OCI-LY3 (cell line): ENCODE results near the gene PDF.
"Not testable (repeated sequence)": the region's sequence is repeated elsewhere in the genome, so short reads cannot be mapped to it uniquely, and the experiment has no call there.

Experiments
- H2AFZ ChIP-seq: fragments of 200-600, 300-600 bp; shearing (Covaris generic); 2 replicates; pipeline ENCODE4 v1.6.0; 2014; ENCODE audit warnings: antibody characterized with exemption, low read depth, low read length
- H3K27ac ChIP-seq: fragments of 200-600, 300-600 bp; sonication (generic); 2 replicates; pipeline ENCODE4 v1.5.1; 2014; ENCODE audit warnings: mild to moderate bottlenecking, low read length, moderate library complexity, mixed read lengths
- H3K27me3 ChIP-seq: fragments of 200-600, 300-600 bp; sonication (generic); 2 replicates; pipeline ENCODE4 v1.6.1; 2014; ENCODE audit warnings: low read depth, low read length, mixed read lengths
- H3K36me3 ChIP-seq: fragments of 200-600, 300-600 bp; sonication (generic); replicated peaks from 2 replicates; pipeline ENCODE3; 2014; ENCODE audit warnings: low read depth, low read length, mixed read lengths
- H3K4me1 ChIP-seq: fragments of 300-600, 200-600 bp; sonication (generic); 2 replicates; pipeline ENCODE4 v1.6.1; 2014; ENCODE audit warnings: low read length, mixed read lengths
- H3K4me2 ChIP-seq: fragments of 200-600, 300-600 bp; sonication (generic); 2 replicates; pipeline ENCODE4 v1.6.1; 2014; ENCODE audit warnings: low read length, mixed read lengths
- H3K4me3 ChIP-seq: fragments of 300-600, 200-600 bp; sonication (generic); 2 replicates; pipeline ENCODE4 v1.5.1; 2014; ENCODE audit warnings: antibody characterized with exemption, mild to moderate bottlenecking, low read length, moderate library complexity
- H3K79me2 ChIP-seq: fragments of 300-600, 200-600 bp; shearing (Covaris generic); 2 replicates; pipeline ENCODE4 v1.6.1; 2014; ENCODE audit warnings: mild to moderate bottlenecking, low read length, mixed read lengths
- H3K9ac ChIP-seq: fragments of 300-600, 200-600 bp; shearing (Covaris generic); 2 replicates; pipeline ENCODE4 v1.6.0; 2014; ENCODE audit warnings: mild to moderate bottlenecking, low read length, moderate library complexity
- H3K9me3 ChIP-seq: fragments of 200-600, 300-600 bp; shearing (Covaris generic); 2 replicates; pipeline ENCODE4 v1.6.1; 2014; ENCODE audit warnings: low read length, mixed read lengths; ENCODE audit not compliant: insufficient read depth
- H4K20me1 ChIP-seq: fragments of 200-600, 300-600 bp; sonication (generic); 2 replicates; pipeline ENCODE4 v1.6.1; 2016; ENCODE audit warnings: low read length, mixed read lengths; ENCODE audit not compliant: insufficient read depth
- CTCF ChIP-seq: fragments of 200-600, 300-600 bp; sonication (generic); IDR thresholded peaks from 2 replicates; pipeline ENCODE4 v1.5.1; 2014; ENCODE audit warnings: antibody characterized with exemption, low read length, low read depth
- EZH2phosphoT487 ChIP-seq: fragments of 200-600 bp; shearing (Covaris generic); IDR thresholded peaks from 2 replicates; pipeline ENCODE4 v1.6.1; 2018; ENCODE audit warnings: antibody characterized with exemption, mixed run types, low read depth

The PDF gene

GRCh38 chr16:69293401-69293800 is 37.0 kb downstream of the PDF start:
- H3K27ac ChIP-seq: no peak overlapping the region
- H3K4me1 ChIP-seq: no peaks in the 10 kb centered on the region
- no peaks in the 10 kb centered on the region for H3K79me2 ChIP-seq
- no peaks in the 10 kb centered on the region for H4K20me1 ChIP-seq
- no peak overlapping the region for H3K4me2 ChIP-seq
- no peak for TF ChIP-seq CTCF
- no peak for TF ChIP-seq EZH2phosphoT487
- H3K27me3 ChIP-seq: no peaks in the 10 kb centered on the region
- no peak overlapping the region for H2AFZ ChIP-seq
- no peaks in the 10 kb centered on the region for H3K36me3 ChIP-seq
- no peak overlapping the region for H3K4me3 ChIP-seq
- no peaks in the 10 kb centered on the region for H3K9me3 ChIP-seq
- no peak overlapping the region for H3K9ac ChIP-seq

GRCh38 chr16:69291657-69292056 is 38.7 kb downstream of the PDF start:
- H3K79me2 ChIP-seq, H3K4me3 ChIP-seq, H3K9me3 ChIP-seq, H3K27me3 ChIP-seq, H2AFZ ChIP-seq, H3K9ac ChIP-seq, H3K4me2 ChIP-seq, H3K36me3 ChIP-seq, H4K20me1 ChIP-seq, H3K4me1 ChIP-seq, H3K27ac ChIP-seq: not testable (repeated sequence)

GRCh38 chr16:69286941-69287713 is 43.3 kb downstream of the PDF start:
- H2AFZ ChIP-seq: no peak overlapping the region
- no peaks in the 10 kb centered on the region for H3K9me3 ChIP-seq
- no peak overlapping the region for H3K4me2 ChIP-seq
- no peak for TF ChIP-seq EZH2phosphoT487
- peak; percentile 50 for TF ChIP-seq CTCF
- no peak overlapping the region for H3K9ac ChIP-seq
- no peaks in the 10 kb centered on the region for H3K27me3 ChIP-seq
- peaks cover 2% of the 10 kb centered on the region for H3K36me3 ChIP-seq
- no peaks in the 10 kb centered on the region for H3K79me2 ChIP-seq
- H3K4me1 ChIP-seq: 0 out of 2 replicates have a peak, but pooled peaks cover 3% of the 10 kb centered on the region
- no peaks in the 10 kb centered on the region for H4K20me1 ChIP-seq
- H3K4me3 ChIP-seq: no peak overlapping the region
- no peak overlapping the region for H3K27ac ChIP-seq

GRCh38 chr16:69285240-69285639 is 45.1 kb downstream of the PDF start:
- Histone ChIP-seq H3K36me3 (peaks cover 2% of the 10 kb centered on the region), H3K27ac (no peak overlapping the region), H3K4me3 (no peak overlapping the region), H3K4me2 (no peak overlapping the region), H3K9ac (no peak overlapping the region), H3K79me2 (no peaks in the 10 kb centered on the region), H3K4me1 (0 out of 2 replicates have a peak, but pooled peaks cover 3% of the 10 kb centered on the region), H2AFZ (no peak overlapping the region), H3K27me3 (no peaks in the 10 kb centered on the region), H4K20me1 (no peaks in the 10 kb centered on the region), H3K9me3 (no peaks in the 10 kb centered on the region)
- TF ChIP-seq CTCF (no peak), EZH2phosphoT487 (no peak)
